GM12874 (cell line): ENCODE results near the gene NCOA7.

Experiments used
- CTCF ChIP-seq: IDR thresholded peaks from 2 replicates; pipeline ENCODE4 v1.5.1; 2011; ENCODE audit warnings: low read depth, mild to moderate bottlenecking, control low read depth, low read length, moderate library complexity; ENCODE audit not compliant: insufficient read depth

The NCOA7 gene

GRCh38 chr6:125956506-125957390, 166.0 kb downstream of the NCOA7 start, which contains the start of gene HINT3:
Gene HINT3, plus strand, starts transcription at chr6:125956770. Its CDS starts 208 bp downstream, at chr6:125956978.
- peak; percentile 98 for TF ChIP-seq CTCF

GRCh38 chr6:125957391-125957693, 166.6 kb downstream of the NCOA7 start:
- no peak for TF ChIP-seq CTCF

- TF ChIP-seq CTCF, result no peak
Observed at GRCh38 chr6:125957845-125958244, 167.1 kb downstream of the NCOA7 start.

- TF ChIP-seq CTCF, result no peak
Observed at GRCh38 chr6:125959041-125959440, 168.3 kb downstream of the NCOA7 start.

GRCh38 chr6:125961117-125961516, 170.4 kb downstream of the NCOA7 start:
- no peak for TF ChIP-seq CTCF

- TF ChIP-seq CTCF, result no peak
Observed at GRCh38 chr6:125962900-125963497, 172.2 kb downstream of the NCOA7 start.

GRCh38 chr6:125963817-125964216, 173.1 kb downstream of the NCOA7 start:
- no peak for TF ChIP-seq CTCF
